GM21360 (cell line): ENCODE results near the gene BCAT1.

Source experiments
- ATAC-seq: cut with Tn5 transposase; IDR thresholded peaks from one replicate; pipeline ENCODE4 v1.9.1; 2021; ENCODE audit warnings: mild to moderate bottlenecking, moderate library complexity; ENCODE audit not compliant: unreplicated experiment

The BCAT1 gene, protein sequence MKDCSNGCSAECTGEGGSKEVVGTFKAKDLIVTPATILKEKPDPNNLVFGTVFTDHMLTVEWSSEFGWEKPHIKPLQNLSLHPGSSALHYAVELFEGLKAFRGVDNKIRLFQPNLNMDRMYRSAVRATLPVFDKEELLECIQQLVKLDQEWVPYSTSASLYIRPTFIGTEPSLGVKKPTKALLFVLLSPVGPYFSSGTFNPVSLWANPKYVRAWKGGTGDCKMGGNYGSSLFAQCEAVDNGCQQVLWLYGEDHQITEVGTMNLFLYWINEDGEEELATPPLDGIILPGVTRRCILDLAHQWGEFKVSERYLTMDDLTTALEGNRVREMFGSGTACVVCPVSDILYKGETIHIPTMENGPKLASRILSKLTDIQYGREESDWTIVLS

DNA sequence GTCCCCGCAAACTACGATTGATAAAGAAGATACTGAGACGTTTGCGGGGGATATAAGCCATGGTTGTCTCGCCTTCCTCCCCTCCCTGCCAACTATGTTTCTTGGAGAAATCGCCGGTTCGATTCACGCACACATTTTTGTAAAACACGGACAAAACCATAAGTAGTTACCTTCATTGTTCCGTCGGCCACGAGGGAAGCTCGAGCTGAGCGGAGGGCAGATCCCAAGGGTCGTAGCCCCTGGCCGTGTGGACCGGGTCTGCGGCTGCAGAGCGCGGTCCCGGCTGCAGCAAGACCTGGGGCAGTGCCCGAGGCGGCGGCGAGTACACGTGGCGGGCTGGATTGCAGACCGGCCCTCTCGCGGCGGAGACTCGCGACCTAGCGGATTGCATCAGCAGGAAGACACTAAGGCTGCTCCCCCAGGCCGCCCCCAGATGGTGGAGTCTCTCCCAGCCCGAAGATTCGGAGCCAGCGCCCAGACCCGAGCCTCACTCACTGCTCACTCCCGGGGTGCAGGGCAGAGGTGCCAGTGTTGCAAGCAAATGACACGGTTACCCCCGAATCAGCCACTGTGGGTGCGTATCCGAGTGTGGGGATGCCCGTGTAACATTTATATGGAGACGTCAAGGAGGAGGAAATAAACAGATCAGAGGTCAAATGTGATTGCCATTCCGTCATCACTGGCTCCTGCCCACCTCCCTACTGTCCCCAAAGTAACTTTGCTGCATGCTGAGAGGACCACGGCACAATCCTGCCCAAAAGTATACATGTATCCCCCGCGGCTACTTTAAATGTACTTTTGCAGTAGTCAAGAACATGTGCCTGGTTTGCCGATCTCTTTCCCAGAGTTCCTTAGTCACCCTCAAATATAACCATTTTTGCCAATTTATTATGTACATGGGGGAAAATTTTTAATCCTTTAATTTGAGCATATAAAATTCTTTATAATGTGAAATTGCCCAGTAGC lies at the start of gene BCAT1:
BCAT1 (minus strand) TSS at position 345 of the 966 bp plus-strand sequence; CDS start at position 176, 169 bp downstream.
- peak; percentile 29 for ATAC-seq

DNA sequence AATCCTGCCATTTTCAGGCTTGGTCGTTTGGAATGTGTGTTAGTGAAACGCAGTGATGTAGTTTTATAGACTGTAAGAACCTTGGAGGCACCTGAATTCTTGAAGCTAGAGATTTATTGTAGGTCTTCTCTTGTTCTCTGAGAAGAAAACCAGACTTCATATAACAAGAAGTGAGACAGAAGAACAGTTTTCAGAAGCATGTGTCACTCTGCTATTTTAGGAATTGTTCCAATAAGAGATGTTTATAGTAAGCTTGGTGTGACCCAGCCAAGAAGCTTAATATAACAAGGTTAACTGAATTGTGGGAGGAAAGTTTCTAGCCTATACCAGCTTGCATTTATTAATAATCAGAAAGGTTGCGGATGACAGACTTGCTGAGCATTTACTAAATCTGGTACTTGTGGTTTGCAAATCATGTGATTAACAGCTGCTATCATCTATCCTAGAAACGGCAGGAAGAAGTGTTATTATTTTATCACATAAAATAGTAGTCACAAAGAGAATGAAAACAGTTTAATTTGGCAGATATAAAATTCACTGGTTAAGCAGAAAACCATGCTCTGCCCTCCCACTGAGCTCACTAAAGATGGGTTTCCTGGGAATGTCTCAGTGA lies 49.2 kb upstream of the BCAT1 start:
- peak; percentile 72 for ATAC-seq

- ATAC-seq = peak; percentile 8
These were observed 48.6 kb upstream of the BCAT1 start for GRCh38 chr12:24997496-24997895.

DNA sequence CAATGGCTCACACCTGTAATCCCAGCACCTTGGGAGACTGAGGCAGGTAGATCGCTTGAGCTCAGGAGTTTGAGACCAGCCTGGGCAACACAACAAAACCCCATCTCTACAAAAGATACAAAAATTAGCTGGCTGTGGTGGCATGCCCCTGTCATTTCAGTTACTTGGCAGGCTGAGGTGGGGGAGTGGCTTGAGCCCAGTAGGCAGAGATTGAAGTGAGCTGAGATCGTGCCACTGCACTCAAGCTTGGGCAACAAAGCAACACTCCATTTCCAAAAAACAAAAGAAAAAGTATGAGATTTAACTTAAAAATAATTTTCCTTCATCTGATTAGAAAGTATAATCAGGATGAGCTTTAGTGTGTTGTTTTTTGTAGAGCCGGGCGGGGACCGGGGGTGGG lies 47.9 kb upstream of the BCAT1 start:
- no peak for ATAC-seq

GRCh38 chr12:24996102-24996797 lies 47.3 kb upstream of the BCAT1 start:
- ATAC-seq = no peak

- ATAC-seq = no peak
These were observed 44.9 kb upstream of the BCAT1 start for GRCh38 chr12:24993793-24994192.

- peak; percentile 43 for ATAC-seq
These were observed 42.5 kb upstream of the BCAT1 start for GRCh38 chr12:24991209-24992049.

GRCh38 chr12:24989216-24989615 lies 40.3 kb upstream of the BCAT1 start:
- ATAC-seq = no peak

DNA sequence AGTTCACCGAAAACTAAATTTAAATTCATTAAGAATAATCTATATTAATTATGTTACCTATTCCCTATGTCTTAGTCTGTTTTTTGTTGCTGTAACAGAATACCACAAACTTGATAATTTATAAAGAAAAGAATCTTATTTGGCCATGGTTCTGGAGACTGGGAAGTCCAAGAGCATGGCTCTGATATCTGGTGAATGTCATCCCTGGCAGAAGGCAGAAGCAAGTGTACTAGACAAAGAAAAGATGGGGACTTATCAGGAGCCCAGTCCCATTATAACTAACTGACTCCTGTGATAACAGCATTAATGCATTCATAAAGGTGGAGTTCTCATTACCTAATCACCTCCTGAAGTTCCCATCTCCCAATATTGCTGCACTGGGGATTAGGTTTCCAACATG lies 33.3 kb upstream of the BCAT1 start:
- ATAC-seq = no peak

GRCh38 chr12:24979976-24980730 lies 31.3 kb upstream of the BCAT1 start:
- ATAC-seq = no peak

- ATAC-seq = no peak
These were observed 30.4 kb upstream of the BCAT1 start for GRCh38 chr12:24979329-24979728.

DNA sequence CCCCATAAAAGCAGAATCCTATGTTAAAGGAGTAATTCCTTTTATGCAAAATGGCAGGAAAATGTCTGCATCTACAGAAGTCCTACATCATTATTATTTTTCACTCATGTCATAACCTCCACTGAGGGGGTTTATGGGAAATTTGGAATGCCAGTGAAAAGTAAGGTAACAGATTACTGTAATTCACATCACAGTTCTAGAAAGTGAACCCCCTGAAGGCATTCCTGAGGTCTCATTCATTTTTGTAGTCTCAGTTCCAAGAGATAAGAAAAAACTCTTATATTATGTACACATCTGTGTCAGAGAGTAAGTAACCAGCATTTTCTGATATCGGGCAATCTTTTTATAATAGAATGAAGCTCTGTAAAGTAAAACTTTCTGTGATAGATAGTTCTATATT lies 28.8 kb upstream of the BCAT1 start:
- ATAC-seq = no peak

DNA sequence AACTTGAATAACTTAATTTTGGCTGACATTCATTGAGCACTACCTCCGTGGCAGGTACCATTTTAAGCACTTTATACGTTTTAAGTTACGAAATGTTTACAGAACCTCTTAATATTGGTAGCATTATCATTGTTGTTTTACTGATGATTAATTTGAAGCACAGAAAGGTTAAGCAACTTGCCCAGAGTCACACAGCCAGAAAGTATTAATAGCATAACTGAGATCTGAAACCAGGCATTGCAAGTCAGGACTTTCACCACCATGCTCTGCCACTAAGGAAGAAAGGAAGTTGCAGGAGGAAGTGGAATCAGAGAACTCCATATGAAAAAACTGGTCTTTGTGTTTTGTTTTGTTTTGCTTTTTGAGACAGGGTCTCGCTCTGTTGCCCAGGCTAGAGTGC lies 28.2 kb upstream of the BCAT1 start:
- no peak for ATAC-seq

DNA sequence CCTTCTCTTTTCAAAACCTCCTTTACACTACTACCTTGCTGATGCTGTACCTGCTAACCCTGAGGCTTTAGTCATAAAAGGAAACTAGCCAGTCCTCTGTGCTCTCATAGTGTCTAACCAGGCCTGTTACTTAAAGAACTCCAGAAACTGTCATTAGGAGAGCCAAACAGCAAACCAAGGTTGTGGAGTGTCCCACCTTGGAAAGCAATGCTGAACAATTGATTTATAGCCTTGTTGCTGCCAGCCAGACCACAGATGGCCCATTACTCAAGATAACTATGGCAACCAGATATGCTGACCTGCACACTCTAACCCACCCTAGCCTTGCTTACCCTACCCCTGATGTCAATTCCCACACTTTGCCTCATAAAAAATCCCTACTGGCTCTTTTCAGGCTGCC lies 26.5 kb upstream of the BCAT1 start:
- ATAC-seq = no peak

GRCh38 chr12:24974216-24974615 lies 25.3 kb upstream of the BCAT1 start:
- ATAC-seq = no peak

DNA sequence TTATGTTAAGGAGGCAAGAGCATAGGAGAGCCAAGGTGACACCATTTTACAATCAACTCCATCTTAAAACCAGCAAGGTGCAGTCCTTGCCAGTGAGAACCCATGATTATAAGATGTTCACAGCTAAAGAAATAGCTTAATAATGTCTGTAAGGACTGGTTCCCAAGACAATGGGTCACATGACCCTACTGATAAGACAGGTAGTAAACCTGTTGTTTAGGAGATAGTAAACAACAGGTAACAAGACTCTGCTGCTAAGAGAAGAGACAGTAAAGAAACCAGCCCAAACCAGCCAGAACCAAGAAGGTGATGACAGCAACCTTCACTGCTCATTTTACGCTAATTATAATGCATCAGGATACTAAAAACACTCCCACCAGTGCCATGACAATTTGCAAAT lies 23.2 kb upstream of the BCAT1 start:
- ATAC-seq = no peak

DNA sequence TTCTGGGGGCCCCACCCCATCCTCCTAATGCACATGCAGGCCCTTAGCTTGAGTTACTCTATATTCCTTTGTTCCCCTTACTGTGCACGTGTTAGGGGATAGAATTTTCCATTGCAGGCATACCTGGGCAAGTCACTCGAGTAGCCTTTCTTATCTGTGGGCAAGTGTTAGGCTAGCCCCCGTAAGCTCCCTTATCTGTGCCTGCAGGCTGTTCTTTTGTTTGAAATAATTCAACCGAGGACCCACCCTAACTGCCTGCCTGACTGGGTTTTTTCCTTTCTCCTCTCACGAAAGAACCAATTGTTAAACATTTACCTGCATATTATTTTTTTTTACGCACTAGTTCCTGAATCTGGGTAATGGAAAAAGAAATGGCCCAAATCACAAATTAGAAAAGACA lies 21.3 kb upstream of the BCAT1 start:
- no peak for ATAC-seq

DNA sequence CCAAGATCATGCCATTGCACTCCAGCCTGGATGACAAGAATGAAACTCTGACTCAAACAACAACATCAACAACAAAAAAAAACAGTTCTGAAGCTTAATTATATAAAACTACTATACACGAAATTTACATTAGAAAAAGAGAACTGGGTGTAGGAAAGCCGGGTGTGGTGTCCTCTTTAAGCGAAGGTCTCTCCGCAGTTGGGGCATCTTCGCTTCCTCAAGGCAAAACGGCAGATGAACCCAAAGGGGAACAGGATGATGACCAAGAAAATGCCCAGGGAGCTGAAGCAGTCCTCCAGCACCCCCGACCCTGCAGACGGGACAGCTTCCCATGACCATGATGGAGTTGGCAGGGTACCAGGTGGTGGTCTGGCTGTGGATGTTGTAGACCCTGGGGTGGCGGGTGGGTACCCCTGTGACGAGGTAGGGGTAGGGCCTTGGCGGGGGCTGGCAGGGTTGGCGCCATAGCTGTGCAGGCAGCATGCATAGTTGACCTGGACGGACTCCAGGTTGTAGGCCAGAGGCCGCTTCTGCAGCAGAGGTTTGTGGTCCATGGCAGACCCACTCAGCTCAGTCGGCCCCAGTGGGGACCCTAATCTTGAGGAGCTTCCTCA lies 18.2 kb upstream of the BCAT1 start:
- no peak for ATAC-seq

DNA sequence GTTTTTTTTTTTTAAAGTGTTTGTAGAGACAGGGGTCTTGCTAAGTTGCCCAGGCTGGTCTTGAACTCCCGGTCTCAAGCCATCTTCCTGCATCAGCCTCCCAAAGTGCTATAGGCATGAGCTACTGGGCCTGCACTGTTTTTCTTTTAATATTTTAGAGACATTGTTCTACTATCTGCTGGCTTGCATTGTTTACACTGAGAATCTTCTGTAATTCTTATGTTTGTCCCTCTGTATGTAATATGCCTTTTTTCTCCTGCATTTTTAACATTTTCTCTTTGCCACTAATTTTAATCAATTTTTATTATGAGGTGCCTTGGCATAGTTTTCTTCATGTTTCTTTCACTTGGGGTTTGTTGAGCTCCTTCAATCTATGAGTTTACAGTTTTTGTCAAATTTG lies 15.4 kb upstream of the BCAT1 start:
- no peak for ATAC-seq
